ENCODE results near the gene MCC. TPM values are rescaled to one million over a fixed set of nuclear protein-coding genes. Genes with fewer than 3 reads are reported as not detected.

The MCC gene
- total RNA-seq, 2 experiments from 2014 or later: 0.25 TPM; not detected in 1

- no peaks in the 10 kb centered on the region for H3K4me1 ChIP-seq (ENCODE audit: insufficient read depth, low read length, poor library complexity, severe bottlenecking)
- H4K20me1 ChIP-seq (ENCODE audit: insufficient read depth, low read length): no peaks in the 10 kb centered on the region
- no peaks in the 10 kb centered on the region for H3K36me3 ChIP-seq (ENCODE audit: insufficient read depth, low read length)
- no peak overlapping the region for H3K27ac ChIP-seq (ENCODE audit: low read depth, low read length, poor library complexity, severe bottlenecking)
- H3K9me2 ChIP-seq (ENCODE audit: insufficient read depth, low read length): no peaks in the 10 kb centered on the region
- POLR2A ChIA-PET: interaction anchor here (2.0 kb wide), 1 partner anchor 14 kb away, joined by 6 read pairs; no protein-coding TSS in a partner anchor
- no peak overlapping the region for H3K4me2 ChIP-seq (ENCODE audit: low read length)
- no peak overlapping the region for H2AFZ ChIP-seq (ENCODE audit: low read length)
- TF ChIP-seq, protein P1, sequence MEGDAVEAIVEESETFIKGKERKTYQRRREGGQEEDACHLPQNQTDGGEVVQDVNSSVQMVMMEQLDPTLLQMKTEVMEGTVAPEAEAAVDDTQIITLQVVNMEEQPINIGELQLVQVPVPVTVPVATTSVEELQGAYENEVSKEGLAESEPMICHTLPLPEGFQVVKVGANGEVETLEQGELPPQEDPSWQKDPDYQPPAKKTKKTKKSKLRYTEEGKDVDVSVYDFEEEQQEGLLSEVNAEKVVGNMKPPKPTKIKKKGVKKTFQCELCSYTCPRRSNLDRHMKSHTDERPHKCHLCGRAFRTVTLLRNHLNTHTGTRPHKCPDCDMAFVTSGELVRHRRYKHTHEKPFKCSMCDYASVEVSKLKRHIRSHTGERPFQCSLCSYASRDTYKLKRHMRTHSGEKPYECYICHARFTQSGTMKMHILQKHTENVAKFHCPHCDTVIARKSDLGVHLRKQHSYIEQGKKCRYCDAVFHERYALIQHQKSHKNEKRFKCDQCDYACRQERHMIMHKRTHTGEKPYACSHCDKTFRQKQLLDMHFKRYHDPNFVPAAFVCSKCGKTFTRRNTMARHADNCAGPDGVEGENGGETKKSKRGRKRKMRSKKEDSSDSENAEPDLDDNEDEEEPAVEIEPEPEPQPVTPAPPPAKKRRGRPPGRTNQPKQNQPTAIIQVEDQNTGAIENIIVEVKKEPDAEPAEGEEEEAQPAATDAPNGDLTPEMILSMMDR (conservative IDR thresholded peaks at IDR 0.05; ENCODE audit: low read length): no peak
- no peak for TF ChIP-seq EZH2phosphoT487 (IDR thresholded peaks at IDR 0.05; ENCODE audit: borderline replicate concordance, low read depth, low read length)
- DNase-seq (ENCODE audit: low spot score): no peak
- CTCF ChIA-PET (ENCODE audit: unreplicated experiment): no interaction called here
- no peak overlapping the region for H3K4me3 ChIP-seq (ENCODE audit: low read depth, low read length, poor library complexity, severe bottlenecking)
- intact Hi-C loops (cut with micrococcal nuclease; ENCODE audit: unreplicated experiment): no loop called here
- no peaks in the 10 kb centered on the region for H3K79me2 ChIP-seq (ENCODE audit: insufficient read depth, low read depth, low read length)
- no TSS peak for BruUV-seq (replicated peaks)
- peaks cover 11% of the 10 kb centered on the region; the same call in 1 of the 2 replicates for H3K9me3 ChIP-seq (ENCODE audit: low read length)
Observed at GRCh38 chr5:113490317-113490716, 2.1 kb upstream of the MCC start.

GRCh38 chr5:113489299-113489698 is 1.0 kb upstream of the MCC start:
- intact Hi-C loops (cut with micrococcal nuclease; ENCODE audit: unreplicated experiment): no loop called here
- H4K20me1 ChIP-seq (ENCODE audit: insufficient read depth, low read length): no peaks in the 10 kb centered on the region
- no peak for DNase-seq (ENCODE audit: low spot score)
- peaks cover 11% of the 10 kb centered on the region; the same call in 1 of the 2 replicates for H3K9me3 ChIP-seq (ENCODE audit: low read length)
- ChIA-PET POLR2A (interaction anchor here (0.6 to 2.0 kb wide), 2 partner anchors 13 to 502 kb away, joined by 3 to 6 read pairs; no protein-coding TSS in a partner anchor), CTCF (ENCODE audit: unreplicated experiment) (no interaction called here)
- no peak overlapping the region for H3K4me3 ChIP-seq (ENCODE audit: low read depth, low read length, poor library complexity, severe bottlenecking)
- no peak overlapping the region for H2AFZ ChIP-seq (ENCODE audit: low read length)
- BruUV-seq (replicated peaks): no TSS peak
- H3K27ac ChIP-seq (ENCODE audit: low read depth, low read length, poor library complexity, severe bottlenecking): no peak overlapping the region
- H3K36me3 ChIP-seq (ENCODE audit: insufficient read depth, low read length): no peaks in the 10 kb centered on the region
- no peak overlapping the region for H3K4me2 ChIP-seq (ENCODE audit: low read length)
- no peaks in the 10 kb centered on the region for H3K4me1 ChIP-seq (ENCODE audit: insufficient read depth, low read length, poor library complexity, severe bottlenecking)
- H3K9me2 ChIP-seq (ENCODE audit: insufficient read depth, low read length): no peaks in the 10 kb centered on the region
- H3K79me2 ChIP-seq (ENCODE audit: insufficient read depth, low read depth, low read length): no peaks in the 10 kb centered on the region
- TF ChIP-seq EZH2phosphoT487 (IDR thresholded peaks at IDR 0.05; ENCODE audit: borderline replicate concordance, low read depth, low read length): no peak
- TF ChIP-seq, protein P1 (conservative IDR thresholded peaks at IDR 0.05; ENCODE audit: low read length): no peak

DNA sequence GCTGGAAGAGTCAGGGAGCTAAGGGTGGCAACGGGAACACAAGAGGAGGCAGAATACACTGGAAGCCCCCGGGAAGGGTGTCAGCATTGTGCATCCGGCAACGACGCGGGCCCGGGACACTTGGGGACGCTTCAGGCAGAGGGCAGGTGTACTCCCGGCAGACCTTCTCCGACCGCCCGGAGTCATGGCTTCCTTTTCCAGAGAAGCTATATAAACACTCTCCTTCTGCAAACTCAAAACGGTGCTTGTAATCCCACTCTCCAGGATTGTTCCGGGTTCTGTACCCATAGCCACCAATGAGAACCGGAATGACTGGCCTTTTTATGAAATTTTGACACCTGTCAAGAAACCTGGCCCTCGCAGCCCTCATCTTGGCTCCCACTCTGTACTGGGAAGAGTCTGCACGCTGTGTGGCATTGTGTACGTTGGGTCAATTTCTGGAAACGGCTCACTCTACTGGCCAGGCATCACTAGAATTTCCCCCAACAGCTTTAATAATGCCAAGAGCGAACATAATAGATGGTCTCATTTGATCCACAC is 462 bp upstream of the MCC start:
- Histone ChIP-seq H3K79me2 (ENCODE audit: insufficient read depth, low read depth, low read length) (no peaks in the 10 kb centered on the region), H3K4me3 (ENCODE audit: low read depth, low read length, poor library complexity, severe bottlenecking) (no peak overlapping the region), H3K9me2 (ENCODE audit: insufficient read depth, low read length) (no peaks in the 10 kb centered on the region), H3K36me3 (ENCODE audit: insufficient read depth, low read length) (no peaks in the 10 kb centered on the region), H3K4me1 (ENCODE audit: insufficient read depth, low read length, poor library complexity, severe bottlenecking) (no peaks in the 10 kb centered on the region), H2AFZ (ENCODE audit: low read length) (no peak overlapping the region), H3K9me3 (ENCODE audit: low read length) (peaks cover 11% of the 10 kb centered on the region; the same call in 1 of the 2 replicates), H4K20me1 (ENCODE audit: insufficient read depth, low read length) (no peaks in the 10 kb centered on the region), H3K4me2 (ENCODE audit: low read length) (no peak overlapping the region), H3K27ac (ENCODE audit: low read depth, low read length, poor library complexity, severe bottlenecking) (no peak overlapping the region)
- intact Hi-C loops (cut with micrococcal nuclease; ENCODE audit: unreplicated experiment): no loop called here
- no TSS peak for BruUV-seq (replicated peaks)
- ChIA-PET POLR2A (interaction anchor here (2.0 kb wide), 1 partner anchor 12 kb away, joined by 6 read pairs; no protein-coding TSS in a partner anchor), CTCF (ENCODE audit: unreplicated experiment) (no interaction called here)
- DNase-seq (ENCODE audit: low spot score): no peak
- no peak for TF ChIP-seq EZH2phosphoT487 (IDR thresholded peaks at IDR 0.05; ENCODE audit: borderline replicate concordance, low read depth, low read length)
- TF ChIP-seq, protein P1 (conservative IDR thresholded peaks at IDR 0.05; ENCODE audit: low read length): no peak
